ENCODE results near the gene HES4.

GRCh38 chr1:1047407-1047806 is 47.5 kb upstream of the HES4 start:
- TF ChIP-seq, protein P1, sequence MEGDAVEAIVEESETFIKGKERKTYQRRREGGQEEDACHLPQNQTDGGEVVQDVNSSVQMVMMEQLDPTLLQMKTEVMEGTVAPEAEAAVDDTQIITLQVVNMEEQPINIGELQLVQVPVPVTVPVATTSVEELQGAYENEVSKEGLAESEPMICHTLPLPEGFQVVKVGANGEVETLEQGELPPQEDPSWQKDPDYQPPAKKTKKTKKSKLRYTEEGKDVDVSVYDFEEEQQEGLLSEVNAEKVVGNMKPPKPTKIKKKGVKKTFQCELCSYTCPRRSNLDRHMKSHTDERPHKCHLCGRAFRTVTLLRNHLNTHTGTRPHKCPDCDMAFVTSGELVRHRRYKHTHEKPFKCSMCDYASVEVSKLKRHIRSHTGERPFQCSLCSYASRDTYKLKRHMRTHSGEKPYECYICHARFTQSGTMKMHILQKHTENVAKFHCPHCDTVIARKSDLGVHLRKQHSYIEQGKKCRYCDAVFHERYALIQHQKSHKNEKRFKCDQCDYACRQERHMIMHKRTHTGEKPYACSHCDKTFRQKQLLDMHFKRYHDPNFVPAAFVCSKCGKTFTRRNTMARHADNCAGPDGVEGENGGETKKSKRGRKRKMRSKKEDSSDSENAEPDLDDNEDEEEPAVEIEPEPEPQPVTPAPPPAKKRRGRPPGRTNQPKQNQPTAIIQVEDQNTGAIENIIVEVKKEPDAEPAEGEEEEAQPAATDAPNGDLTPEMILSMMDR (optimal IDR thresholded peaks at IDR 0.05 in 1 of 3, IDR thresholded peaks at IDR 0.05 in 1 of 3, conservative IDR thresholded peaks at IDR 0.05 in 1 of 3; ENCODE audit: extremely low read depth in 1 of 3, insufficient read depth in 2 of 3, low read length in 3 of 3) = no peak
- no peak for TF ChIP-seq EZH2 (IDR thresholded peaks at IDR 0.05; ENCODE audit: low read length)
